ENCODE data around the gene MCU. TPM values are rescaled to one million over a fixed set of nuclear protein-coding genes. Genes with fewer than 3 reads are reported as not detected.

Gene MCU
- polyA plus RNA-seq, 4 donors, result 38.0 to 61.1 (median 45.4) TPM

GRCh38 chr10:72828294-72828693 is 136.4 kb downstream of the MCU start:
- DNase-seq (ENCODE audit: low read depth in 4 of 4, low spot score in 3 of 4), result no peak

DNA sequence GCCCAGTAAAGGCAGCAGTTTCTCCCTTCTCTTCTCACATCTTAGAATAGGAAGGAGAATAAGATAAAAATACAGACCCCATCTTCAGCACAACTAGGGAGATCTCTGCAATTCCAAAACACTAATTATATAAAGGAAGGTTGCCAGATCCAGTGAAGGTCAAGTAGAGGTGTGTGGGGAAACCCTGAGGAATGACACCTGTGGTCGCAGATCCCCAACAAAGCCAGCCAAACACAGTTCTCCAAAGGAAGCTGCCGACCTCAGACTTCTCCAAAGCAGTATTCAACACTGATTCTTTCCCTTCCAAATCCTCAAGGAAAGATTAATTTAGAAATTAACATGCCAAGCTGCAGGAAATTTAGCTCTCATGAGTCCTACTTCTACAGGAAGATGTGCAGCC is 138.7 kb downstream of the MCU start:
- no peak for DNase-seq (ENCODE audit: low read depth in 4 of 4, low spot score in 3 of 4)

- DNase-seq (ENCODE audit: low read depth in 4 of 4, low spot score in 3 of 4), result no peak
Observed at GRCh38 chr10:72831696-72832409, 139.9 kb downstream of the MCU start.

- DNase-seq (ENCODE audit: low read depth in 4 of 4, low spot score in 3 of 4), result no peak
Observed at GRCh38 chr10:72832701-72833100, 140.8 kb downstream of the MCU start.

GRCh38 chr10:72834183-72834825 is 142.4 kb downstream of the MCU start:
- DNase-seq (ENCODE audit: low read depth in 4 of 4, low spot score in 3 of 4), result peak in 3 of 4 donors; percentile 31 to 41 (median 37)

DNA sequence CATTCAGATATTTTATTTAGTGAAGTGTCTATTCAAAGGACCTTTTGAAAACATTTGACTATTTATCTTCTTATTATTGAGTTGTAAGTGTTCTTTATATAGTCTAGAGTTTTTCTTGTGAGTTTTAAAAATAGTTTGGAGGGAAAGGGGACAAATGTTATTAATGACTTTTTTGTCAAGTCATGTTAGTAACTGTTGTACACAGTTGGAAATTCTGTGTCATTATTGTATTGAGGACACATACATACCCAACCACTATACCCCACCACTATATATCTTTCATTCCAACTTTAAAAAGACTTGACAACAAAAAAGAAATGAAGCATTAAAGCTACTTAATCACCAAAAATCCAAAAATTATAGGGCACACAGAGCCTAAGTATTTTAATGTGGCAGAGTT is 148.4 kb downstream of the MCU start:
- DNase-seq (ENCODE audit: low read depth in 4 of 4, low spot score in 3 of 4), result no peak

GRCh38 chr10:72841487-72841886 is 149.5 kb downstream of the MCU start:
- no peak for DNase-seq (ENCODE audit: low read depth in 4 of 4, low spot score in 3 of 4)

DNA sequence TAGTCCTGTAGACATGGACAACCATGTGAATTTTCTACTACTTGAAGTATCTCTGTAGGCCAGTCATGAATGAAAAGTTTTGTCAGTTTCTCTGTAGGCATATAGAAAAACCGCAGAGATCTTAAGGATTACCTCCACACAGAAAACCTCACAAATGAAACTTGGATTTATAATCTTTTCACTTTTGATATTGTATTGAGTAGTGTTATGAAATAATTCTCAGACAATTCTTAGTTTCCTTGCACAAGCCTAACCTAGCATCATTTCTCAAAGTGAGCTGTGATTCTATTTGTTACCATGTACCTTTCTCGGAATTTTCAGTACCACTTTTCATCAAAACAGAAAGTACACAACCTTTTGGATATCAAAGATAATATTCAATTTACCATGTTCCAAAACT is 150.2 kb downstream of the MCU start:
- no peak for DNase-seq (ENCODE audit: low read depth in 4 of 4, low spot score in 3 of 4)

GRCh38 chr10:72846238-72846637 is 154.3 kb downstream of the MCU start:
- no peak for DNase-seq (ENCODE audit: low read depth in 4 of 4, low spot score in 3 of 4)

- no peak for DNase-seq (ENCODE audit: low read depth in 4 of 4, low spot score in 3 of 4)
Observed at GRCh38 chr10:72847681-72848080, 155.7 kb downstream of the MCU start.

DNA sequence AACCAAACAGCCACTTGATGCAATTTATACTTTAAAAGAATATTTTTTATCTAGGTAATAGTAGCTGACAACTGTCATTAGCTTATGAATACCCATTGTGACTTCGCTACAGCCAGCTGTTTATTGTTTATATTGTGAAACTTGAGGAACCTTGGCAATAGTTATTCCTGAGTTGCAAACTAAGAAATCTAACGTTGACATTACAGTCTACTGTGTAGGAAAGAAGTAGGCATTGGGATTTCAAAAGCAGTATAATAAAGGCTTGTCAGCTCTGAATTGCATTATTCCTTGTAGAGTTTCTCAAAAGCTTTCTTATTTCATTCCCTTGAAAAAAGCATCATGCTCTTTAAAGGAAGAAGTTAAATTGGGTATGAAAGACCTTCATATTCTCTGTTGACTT is 158.9 kb downstream of the MCU start:
- DNase-seq (ENCODE audit: low read depth in 4 of 4, low spot score in 3 of 4), result no peak

GRCh38 chr10:72851509-72851908 is 159.6 kb downstream of the MCU start:
- DNase-seq (ENCODE audit: low read depth in 4 of 4, low spot score in 3 of 4), result no peak

DNA sequence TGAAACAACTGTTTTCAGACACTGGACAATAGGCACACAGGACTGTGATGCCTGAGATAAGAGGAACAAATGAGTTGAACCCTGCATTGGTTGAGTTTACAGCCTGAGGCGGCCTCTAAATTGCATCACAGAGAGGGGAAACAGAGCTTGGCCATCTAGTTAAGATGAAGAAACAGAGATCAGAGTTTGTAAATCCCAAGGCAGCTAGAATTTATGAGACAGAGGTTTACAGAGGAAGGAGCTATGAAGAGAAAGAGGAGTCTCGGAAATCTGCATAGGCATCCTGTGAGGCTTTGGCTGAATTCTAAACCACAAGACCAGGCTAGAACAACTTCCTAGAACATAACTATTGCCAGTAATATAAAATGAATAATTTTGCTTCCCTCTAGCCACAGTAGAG is 160.6 kb downstream of the MCU start:
- no peak for DNase-seq (ENCODE audit: low read depth in 4 of 4, low spot score in 3 of 4)

GRCh38 chr10:72855129-72855528 is 163.2 kb downstream of the MCU start:
- DNase-seq (ENCODE audit: low read depth in 4 of 4, low spot score in 3 of 4), result no peak

DNA sequence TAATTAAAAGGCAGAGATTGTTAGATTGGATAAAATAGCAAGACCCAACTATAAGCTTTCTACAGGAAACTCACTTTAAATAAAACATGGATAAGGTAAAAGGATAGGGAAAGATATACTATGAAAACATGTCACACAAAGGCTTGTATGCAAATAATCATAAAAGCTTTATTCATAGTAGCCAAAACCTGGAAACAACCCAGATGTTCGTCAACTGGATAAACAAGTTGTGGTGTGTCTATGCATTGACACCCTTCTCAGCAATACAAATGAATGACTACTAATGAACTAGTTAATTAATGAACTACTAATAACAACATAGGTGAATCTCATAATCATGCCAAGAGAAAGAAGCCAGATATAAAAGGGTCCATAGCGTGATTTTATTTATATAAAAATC is 163.8 kb downstream of the MCU start:
- DNase-seq (ENCODE audit: low read depth in 4 of 4, low spot score in 3 of 4), result no peak

- no peak for DNase-seq (ENCODE audit: low read depth in 4 of 4, low spot score in 3 of 4)
Observed at GRCh38 chr10:72858067-72858466, 166.1 kb downstream of the MCU start.

DNA sequence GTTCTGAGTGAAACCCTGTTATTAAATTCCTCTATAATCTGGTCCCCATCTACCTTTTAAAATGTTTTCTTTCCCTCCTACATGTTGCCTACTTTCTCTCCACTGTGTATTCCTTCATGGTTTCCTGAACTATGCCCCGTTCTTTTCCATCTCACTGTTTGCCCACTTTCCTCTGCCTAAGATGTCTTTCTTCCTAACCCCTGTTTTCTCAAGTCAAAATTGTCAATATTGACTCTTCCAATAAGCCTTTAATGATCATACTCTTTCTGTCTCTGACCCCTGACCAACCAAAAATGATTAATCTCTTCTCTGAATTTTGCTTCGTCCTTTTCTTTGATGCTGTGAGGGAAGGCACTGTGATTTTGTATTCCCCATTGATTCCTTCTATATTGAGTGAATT is 171.0 kb downstream of the MCU start:
- no peak for DNase-seq (ENCODE audit: low read depth in 4 of 4, low spot score in 3 of 4)

DNA sequence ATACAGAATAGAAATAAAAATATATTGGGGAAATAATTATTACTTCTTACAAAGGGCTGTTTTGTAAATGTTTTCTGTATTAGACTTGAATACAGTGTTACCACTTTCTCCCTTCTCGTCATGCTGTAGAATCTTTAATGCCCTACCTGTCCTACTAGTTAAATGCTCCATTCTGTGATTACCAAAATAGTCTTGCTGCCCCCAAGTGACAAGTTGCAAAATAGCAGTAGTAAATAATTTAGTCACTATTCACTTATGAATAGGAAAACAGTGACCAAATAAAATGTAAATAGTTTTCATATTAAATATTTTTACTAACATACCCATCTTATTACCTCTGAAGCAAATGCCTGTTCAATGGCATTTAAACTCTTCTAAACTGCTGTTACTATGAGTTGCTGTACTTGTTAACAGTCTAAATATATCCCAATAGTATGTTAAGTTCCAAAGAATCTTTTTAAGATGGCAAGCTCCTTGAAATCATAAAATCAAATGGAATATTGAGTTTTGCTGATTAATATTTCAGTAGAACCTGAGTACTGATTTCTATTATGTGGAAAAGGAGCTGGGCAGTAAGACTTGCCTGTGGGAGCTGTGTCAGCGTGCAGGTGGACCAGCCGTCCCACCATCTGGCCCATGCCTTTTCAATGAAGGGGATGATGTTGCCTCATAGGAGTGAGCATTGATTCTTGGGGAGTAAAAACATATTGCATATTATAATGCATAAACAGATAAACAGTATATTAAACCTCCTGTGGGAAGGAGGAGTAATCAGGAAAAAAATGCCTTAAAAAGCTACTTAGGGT is 183.5 kb downstream of the MCU start:
- DNase-seq (ENCODE audit: low read depth in 4 of 4, low spot score in 3 of 4), result peak in 3 of 4 donors; percentile 5 to 12 (median 7)

DNA sequence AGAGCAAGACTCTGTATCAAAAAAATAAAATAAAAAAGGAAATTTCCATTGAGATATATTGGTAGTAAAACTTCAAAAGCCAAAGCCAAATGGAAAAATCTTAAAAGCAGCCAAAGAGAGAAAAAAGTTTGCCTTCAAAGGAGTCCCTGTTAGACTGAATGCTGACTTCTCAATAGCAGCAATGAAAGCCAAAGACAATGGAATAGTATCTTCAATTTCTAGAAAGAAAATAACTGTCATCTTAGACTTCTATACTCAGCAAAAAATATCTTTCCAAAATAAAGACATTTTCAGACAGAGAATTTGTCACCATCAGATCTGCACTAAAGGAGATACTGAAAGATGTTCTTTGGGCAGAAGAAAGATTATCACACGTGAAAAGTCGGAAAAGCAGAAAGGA is 187.3 kb downstream of the MCU start:
- DNase-seq (ENCODE audit: low read depth in 4 of 4, low spot score in 3 of 4), result no peak

- DNase-seq (ENCODE audit: low read depth in 4 of 4, low spot score in 3 of 4), result no peak
Observed at GRCh38 chr10:72881291-72881690, 189.3 kb downstream of the MCU start.

DNA sequence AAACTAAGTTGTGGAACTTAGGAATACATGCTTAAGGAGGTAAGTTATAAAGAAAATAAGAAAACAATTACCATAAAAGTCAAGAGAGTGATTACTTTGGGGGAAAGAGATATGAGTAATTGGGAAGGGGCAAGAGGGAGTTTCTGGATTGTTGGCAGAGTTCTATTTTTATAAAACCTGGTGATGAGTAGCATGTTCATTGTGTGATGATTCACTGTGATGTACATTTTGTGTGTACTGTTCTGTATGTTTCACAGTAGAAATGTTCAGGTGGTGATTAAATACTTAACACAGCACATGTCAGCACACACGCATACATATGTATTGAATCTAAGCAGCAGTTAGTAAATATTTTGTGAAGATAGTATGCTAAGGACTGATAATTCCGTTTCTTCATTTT is 191.9 kb downstream of the MCU start:
- DNase-seq (ENCODE audit: low read depth in 4 of 4, low spot score in 3 of 4), result no peak

DNA sequence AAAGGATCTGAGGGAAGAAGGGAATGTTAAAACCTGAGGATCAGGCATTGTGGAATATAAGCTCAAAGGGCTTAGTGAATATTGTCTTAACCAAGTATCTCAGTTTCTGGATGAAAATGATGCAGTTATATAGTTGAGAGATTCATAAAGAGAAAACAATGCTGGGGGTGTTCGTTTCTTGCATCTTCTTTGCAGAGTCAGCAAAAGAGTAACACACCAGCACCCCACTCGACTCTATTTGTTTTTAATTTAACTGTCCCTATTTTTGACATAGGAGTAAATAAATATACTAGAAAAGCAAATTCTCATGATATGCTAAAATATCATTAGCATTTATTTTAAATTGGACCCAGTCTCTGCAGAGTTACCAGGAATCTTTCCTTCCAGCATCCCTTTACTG is 194.0 kb downstream of the MCU start:
- no peak for DNase-seq (ENCODE audit: low read depth in 4 of 4, low spot score in 3 of 4)

Data from left renal pelvis (tissue), 4 donors.